Ureter (tissue), 1 donor: ENCODE measurements around the gene IZUMO4. TPM values are rescaled to one million over a fixed set of nuclear protein-coding genes. Genes with fewer than 3 reads are reported as not detected.

Source experiments
- DNase-seq: peaks from one replicate; pipeline ENCODE4 v3.0.0-alpha.2; 2020; ENCODE audit warnings: low spot score
- total RNA-seq: library from RNA; stranded (reverse); gene quantifications from one replicate; pipeline ENCODE4 v1.2.4, GENCODE V29; 2023
- donor health status: DM: yes; HTN: yes; CAD: no.

IZUMO4 gene, protein sequence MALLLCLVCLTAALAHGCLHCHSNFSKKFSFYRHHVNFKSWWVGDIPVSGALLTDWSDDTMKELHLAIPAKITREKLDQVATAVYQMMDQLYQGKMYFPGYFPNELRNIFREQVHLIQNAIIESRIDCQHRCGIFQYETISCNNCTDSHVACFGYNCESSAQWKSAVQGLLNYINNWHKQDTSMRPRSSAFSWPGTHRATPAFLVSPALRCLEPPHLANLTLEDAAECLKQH
- total RNA-seq = 5.9 TPM

DNA sequence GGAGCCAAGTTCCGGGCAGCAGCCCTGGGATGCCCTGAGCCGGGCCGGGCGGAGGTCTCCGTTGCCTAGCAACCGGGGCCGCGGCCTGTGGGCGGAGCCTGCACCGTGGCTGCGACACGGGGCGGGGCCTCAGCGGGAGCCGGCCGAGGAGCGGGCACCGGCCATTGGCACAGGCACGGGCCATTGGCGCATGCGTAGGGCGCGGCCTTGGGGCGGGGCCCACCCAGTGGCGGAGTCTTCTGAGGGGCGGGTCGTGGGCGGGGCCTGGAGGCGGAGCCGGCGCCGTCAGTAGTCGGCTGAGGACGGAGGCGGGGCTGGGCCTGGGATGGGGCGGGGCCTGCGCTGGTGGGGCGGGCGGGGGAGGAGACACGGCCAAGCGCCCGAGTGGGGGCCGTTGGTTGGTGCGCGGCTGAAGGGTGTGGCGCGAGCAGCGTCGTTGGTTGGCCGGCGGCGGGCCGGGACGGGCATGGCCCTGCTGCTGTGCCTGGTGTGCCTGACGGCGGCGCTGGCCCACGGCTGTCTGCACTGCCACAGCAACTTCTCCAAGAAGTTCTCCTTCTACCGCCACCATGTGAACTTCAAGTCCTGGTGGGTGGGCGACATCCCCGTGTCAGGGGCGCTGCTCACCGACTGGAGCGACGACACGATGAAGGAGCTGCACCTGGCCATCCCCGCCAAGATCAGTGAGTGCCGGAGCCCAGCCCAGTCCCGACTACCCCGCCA lies at the start of gene IZUMO4:
Gene IZUMO4 (plus strand): TSS at position 436 of the 723 bp plus-strand sequence. CDS start 31 bp downstream, at position 467.
- peak; percentile 99 for DNase-seq

DNA sequence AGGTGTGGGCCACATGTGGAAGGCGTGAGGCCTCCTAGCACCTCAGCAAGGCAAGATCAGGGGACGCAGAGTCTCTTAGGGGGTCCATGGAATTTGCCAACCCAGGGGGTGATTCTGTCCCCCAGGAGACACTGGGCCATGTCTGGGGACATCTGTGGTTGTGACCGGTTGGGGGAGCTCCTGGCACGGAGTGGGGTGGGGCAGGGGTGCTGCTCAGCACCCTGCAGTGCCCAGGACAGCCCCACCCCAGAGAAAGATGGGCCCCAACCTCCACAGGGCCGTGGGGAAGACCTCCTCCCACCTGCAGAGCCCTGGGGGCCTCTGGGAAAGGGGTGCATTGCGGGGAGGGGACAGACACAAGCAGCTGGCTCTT lies 49.7 kb upstream of the IZUMO4 start:
- no peak for DNase-seq

DNA sequence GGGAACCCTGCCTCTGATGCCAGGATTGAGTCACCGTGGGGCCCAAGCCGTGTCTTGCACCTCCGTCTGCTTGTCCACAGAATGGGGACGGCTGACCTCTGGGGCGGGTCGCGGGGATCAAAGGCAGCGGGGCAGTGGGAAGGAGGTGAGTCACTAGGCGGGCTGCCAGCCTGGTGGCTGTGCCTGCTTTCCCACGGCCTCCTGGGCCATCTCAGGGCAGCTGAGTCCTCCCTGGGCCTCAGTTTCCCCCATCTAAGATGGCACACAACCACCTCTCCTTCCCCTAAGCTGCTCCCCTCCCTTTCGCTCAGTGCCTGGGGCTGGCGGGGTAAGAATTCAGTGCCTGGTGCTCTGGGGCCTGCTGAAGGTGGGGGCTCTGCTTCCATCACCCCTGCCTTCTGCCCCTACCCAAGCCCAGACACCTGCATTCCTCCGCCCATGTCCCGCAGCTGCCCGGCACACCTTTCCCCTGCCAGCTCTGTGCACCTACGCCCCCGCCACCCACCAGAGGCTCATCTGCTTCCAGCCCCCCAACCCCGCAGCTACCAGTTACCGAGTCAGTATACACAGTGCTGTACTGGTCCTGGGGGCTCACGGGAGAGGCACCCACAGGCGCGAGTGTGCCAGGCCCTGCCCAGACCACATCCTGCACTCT lies 49.1 kb upstream of the IZUMO4 start:
- DNase-seq = peak; percentile 59

DNA sequence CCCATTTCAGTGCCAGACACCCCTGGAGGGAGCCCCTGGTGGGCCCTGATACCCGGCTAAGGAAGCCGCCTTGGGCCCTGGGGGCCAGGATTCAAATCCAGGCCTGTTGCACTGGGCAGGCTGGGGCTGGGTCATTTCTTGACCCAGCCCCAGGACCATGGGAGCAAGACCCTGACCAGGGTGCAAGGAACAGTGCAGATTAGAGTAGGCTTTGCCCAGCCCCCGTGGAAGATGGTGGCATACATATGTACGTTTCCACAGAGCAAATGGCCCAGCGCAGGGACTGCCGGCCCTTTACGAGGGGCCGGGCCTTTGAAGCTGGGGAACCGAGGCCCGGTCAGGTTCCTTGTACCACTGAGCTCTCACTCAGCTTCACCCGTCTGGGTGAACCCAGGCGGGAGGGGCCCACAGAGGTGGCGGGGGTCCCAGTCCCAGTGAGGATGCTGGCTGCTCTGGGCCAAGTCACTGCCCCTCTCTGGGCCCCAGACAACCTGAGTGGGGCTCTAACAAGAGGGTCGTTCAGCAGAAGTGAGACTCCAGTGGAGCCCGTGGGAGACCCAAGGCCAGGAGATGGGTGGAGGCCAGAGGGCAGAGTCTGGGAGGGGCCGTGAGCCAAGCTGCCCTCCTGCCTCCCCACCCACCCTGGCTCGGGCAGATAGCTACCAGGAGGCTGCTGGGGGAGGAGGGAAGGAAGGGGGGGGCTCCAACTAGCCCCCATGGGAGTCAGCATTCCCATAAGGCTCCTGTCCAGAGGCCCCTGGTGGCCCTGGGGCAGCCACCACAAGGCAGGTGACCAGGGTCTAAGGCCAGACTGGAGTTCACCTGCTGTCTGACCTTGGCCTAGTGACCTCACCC lies 48.4 kb upstream of the IZUMO4 start:
- peak; percentile 47 for DNase-seq

DNA sequence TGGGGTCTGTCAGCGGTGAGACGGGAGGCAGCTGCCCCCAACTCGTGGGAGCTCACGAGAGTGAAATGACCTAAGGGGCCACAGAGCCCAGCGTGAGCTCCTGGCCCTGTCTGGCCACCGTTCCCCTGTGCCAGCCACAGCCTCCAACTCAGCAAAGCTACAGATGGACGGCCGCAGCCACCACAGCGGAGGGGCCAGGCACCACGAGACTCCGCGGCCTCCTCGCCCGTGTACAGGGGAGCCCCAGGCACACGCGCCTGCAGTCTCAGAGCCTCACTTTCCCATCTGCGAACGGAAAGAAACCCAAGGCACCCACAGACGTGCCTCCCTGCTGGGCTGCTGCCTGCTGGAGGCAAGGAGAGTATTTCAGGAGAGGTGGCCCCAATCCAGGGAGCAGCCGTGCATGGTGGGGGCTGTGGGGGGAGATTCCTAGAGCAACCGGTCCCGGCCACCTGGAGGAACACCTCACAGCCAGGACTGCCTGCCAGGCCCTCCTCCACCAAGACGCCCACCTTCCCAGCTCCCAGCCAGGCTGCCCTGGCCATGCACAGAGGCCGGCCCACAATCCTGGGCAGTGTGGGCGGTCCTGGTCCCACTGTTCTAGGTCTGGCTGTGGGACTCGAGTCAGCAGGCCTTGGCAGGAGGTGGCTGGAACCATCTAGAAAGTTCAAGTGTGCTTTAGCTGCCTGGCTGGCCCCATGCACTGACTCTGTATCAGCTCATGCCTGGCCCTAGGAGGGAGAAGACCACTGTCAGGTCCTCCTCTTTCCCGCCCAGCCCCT lies 47.6 kb upstream of the IZUMO4 start:
- DNase-seq = peak; percentile 57

DNA sequence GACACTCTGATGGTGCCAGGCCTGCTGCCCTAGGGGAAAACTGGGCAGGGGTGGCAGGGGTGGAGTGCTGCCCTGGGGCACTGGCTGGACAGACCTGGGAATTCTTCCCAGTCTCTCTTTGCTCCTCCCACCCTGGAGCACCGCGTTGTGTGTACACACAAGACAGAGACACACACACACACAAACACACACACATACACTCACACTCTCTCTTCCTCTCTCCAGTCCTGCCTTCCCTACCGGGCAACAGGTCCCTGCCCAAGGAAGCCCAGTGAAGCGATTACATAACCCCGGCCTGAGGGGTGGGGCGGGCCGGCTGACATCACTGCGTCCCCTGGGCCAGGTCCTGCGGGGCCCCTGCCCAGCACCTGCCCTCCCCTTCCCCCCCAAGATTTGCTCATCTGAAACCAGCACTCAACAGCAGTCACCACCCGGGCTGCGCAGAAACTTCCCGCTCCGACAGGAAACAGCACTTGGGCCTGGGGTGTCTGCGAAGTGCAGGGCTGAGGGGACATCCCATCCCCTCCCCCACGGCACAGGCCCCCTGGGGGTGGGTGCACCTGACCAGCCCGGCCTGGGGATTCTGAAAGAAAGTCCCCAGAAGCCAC lies 46.9 kb upstream of the IZUMO4 start:
- peak; percentile 88 for DNase-seq

DNA sequence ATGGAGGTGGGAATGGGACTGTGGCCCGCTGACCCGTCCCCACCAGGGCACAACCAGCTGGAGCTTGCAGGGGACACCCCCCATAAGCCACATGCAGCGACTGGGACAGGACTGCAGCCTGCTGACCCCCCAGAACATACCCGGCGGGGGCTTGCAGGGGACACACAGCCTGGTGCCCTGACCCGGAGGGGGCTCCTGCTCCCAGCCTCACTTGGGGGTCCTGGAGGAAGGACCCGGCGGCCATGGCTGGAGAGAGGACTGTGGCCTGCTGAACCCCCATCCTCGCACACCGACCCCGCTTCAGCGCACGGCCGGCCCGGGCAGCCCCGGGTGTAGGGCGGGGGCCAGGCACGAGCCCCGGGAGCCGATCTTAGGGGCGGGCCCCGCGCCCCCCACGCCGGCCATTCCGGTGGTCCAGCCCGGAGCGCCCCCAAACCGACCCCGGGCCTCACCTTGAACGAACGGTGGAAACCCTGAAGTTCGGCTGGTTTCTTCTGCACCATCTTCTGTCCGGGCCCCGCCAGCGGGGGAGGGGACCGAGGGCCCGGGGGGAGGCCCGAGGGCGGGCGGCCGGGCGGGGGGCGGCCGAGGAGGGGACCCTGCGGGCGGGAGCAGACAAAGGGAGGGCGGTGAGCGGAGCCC lies 46.2 kb upstream of the IZUMO4 start:
- DNase-seq = peak; percentile 48

DNA sequence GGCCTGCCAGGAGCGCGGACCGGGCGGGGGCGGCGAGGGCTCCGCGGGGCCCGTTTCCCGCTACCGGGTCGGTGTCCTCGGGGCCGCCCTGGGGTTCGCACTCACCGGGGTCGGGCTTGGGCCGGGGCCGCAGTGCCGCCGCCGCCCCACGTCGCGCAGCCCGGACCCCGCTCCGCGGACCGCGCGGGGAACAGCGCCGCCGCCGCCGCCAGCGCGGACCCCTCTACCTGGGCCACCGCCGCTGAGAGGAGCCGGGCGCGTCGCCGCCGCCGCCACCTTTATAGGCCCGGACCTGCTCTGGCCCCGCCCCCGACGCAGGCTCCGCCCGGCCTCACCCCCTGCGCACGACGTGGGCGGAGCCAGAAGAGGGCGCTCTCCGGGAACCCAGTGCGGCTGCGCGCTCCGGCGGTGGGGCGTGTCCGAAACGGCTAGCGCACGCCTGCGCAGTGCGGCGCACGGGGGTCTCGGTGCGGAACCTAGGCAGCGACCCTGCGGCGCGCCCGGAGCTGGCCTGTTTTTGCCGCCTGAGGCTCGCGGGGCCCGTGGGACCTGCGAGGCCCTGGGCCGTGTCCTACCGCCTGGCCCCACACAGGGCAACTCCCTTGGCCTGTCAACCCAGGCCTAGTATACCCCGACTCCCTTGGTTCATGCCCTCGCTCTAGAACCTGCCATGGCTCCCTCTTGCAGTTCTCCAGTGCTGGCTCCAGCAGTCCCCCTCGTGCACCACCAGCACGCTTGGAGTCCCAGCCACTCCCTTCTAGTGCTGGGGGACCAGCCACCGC lies 45.5 kb upstream of the IZUMO4 start, which contains the start of gene MKNK2:
Gene MKNK2 (minus strand): TSS at position 254 of the 782 bp plus-strand sequence. CDS start 393 bp downstream, outside the sequence.
- peak; percentile 94 for DNase-seq

DNA sequence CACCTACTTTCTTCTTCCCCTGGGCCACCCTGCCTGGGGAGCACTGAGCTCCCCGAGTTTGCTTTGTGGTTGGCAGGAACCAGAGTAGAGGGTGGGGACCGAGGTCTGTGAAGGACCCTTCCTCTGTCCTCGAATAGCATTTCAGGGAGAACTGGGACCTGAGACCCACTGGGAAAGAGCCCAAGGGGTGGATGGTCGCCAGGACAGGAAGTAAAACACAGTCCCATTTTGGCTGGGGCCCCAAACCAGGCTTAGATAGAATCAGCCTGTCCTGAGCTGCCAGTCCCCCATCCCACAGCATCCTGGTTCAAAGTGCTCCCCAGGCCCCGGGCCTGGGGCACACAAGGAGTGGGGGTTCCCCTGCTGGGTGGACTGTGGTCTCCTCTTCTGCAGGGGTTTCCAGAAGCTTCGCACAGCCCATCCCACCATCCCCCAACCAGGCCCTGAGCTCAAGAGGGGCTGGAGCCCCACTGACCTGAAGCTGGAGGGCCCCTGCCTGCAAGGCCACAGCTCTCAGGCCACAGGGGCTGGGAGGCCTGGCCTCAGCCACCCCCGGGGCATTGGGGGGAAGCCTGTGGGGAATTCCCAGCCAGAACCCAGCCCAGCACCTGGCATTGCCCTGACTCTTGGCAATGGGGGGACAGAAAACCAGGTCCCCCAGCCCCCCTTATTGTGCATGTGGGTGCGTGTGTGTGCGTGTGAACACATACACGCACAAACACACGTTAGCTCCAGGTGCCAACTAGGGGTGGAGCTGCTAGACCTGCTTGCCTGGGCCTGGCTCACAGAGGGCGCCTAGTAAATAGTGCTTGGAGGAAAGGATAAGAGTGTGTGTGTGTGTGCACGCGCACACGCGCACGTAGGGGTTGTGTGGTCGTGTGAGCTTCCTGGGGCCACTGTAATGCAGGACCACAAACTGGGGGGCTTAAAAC lies 44.7 kb upstream of the IZUMO4 start:
- DNase-seq = peak; percentile 83

DNA sequence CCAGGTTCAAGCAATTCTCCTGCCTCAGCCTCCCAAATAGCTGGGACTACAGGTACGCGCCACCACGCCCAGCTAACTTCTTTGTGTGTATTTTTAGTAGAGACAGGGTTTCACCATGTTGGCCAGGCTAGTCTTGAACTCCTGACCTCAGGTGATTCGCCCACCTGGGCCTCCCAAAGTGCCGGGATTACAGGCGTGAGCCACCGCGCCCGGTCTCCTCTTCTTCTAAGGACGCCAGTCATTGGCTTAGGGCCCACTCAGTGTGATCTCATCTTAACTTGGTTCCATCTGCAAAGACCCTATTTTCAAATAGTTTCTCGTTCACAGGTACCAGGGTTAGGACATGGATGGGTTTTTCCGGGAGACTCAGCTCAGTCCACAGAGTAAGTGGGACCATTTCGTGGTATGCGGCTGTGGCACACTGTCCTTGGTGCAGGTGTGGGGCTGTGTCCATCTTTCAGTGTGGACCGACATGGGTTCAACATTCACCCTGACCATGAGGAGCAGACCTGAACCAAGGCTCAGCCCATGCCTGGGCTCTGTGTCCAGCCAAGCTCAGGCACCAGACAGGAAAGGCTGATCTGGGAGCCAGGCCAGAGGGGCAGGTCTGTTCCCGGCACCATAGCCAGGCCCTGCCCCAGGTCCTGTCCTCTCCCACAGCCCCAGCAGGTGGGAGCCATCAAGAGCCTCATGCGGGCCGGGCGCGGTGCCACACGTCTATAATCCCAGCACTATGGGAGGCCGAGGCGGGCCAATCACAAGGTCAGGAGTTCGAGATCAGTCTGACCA lies 42.9 kb upstream of the IZUMO4 start:
- DNase-seq = peak; percentile 82

DNA sequence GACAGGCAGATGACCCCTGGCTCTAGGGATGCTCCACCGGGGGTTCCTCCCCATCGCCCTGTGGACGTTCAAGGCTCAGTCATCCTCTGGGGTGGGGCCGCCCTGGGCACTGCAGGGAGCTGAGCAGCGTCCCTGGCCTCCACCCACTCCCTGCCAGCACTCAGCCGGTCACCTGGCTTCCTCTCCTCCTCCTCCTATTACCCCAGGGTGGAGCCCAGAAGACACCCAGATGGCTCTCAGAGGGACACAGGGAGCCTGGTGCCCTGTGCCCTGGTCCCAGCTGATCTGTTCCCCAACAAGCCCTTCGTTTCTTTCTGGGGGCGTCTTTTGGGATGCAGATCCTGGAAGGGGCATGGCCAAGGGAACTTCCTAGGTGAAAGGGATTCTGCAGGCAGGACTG lies 42.0 kb upstream of the IZUMO4 start:
- peak; percentile 56 for DNase-seq

DNA sequence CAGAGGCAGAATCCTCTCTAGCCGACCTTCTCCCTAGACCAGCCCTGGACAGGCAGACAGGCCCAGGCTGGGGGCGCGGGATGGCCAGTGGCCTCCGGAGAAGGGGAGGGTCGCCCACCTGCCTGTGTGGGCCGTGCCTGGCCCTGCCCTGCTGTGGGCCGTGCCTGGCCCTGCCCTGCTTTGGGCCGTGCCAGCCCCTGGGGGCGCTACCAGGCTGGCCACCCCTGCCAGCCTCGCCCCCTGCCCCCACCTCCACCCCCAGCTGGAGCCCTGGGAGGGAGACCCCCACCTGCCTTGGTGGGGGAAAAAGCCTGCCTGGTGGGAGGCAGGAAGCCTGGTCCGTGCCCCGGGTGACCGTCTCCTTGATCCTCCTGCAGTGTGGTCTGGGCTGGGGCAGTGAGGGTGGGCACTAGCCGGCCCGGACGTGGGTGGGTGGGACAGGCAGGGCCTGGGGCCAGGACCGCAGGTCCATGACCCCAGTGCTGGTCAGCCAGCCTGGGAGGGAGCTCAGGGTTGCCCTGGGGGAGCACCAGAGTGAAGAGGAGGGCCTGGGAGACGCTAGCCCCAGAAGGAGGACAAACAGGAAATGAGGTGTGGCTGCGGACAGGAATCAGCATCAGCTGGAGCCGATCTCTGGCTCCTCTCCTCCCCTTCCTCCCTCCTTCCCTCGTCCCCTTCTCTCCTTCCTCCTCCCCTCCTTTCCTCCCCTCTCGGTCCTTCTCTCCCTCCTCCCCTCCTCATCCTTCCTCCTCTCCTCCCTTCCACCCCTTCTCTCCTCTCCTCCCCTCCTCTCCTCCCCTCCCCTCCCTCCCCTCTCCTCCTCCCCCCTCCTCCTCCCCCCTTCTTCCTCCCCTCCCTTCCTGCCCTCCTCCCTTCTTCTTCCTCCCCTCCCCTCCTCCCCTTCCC lies 40.5 kb upstream of the IZUMO4 start:
- DNase-seq = peak; percentile 80

DNA sequence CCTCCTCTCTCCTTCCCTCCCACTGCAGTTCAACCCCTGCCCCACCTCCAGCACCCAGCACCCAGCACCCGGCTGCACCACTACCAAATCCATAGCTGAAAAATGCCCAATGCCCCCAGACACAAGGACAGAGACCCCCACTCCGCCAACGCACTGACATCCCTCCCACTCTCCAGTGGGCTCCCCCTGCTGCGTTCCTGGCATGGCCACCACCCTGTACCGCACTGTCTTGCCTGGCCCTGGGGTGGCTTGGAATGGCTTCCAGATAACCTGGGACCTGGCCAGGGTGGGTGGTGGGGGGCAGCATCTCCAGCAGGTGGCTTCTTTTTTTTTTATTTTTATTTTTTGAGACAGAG lies 39.9 kb upstream of the IZUMO4 start:
- DNase-seq = no peak

DNA sequence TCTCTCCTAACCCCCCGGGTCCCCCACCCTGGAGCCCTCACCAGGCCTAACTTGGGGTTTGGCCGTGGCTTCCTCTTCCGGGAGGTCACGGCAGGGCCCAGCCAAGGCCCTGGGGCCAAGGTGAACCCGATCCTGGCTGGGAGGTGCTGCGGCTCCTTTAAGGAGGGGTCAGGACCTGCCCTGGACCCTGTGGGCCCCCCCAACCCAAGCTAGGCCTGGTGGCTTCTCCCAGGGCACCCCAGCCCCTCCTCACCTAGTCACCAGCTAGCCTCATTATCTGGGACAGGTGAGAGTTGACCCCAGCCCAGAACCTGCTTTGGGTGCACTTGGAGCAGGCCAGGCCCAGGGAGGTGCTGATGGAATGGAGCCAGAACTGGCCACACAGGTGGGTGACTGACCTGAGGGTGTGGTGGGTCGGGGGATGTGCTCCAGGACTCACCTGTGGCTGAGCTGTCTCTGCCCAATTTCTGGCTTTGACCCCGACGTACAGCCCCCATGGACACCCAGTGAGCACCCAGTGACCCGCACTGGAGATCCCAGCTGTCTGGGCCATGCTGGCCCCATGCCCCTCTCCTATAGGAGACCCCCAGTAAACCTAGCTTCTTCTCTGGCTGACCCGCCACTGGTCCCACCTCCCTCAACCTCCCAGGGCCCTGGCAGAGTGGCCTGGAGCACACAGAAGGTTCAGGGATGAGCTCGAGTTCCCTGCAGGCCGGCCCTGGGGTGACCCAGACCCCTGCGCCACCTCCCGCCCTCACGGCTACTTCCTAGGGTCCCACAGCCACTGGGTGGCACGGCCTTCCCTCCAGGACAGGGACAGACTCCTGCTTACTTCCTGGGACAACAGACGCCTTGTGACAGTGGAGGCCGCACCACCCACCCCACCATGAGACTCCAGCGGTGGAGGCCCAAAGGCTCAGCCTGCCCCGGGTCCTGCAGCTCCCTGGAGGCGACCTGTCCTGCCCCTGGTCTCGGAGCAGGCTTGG lies 38.9 kb upstream of the IZUMO4 start:
- peak; percentile 53 for DNase-seq
